ENCODE results near the gene DPPA3.

Gene DPPA3

DNA sequence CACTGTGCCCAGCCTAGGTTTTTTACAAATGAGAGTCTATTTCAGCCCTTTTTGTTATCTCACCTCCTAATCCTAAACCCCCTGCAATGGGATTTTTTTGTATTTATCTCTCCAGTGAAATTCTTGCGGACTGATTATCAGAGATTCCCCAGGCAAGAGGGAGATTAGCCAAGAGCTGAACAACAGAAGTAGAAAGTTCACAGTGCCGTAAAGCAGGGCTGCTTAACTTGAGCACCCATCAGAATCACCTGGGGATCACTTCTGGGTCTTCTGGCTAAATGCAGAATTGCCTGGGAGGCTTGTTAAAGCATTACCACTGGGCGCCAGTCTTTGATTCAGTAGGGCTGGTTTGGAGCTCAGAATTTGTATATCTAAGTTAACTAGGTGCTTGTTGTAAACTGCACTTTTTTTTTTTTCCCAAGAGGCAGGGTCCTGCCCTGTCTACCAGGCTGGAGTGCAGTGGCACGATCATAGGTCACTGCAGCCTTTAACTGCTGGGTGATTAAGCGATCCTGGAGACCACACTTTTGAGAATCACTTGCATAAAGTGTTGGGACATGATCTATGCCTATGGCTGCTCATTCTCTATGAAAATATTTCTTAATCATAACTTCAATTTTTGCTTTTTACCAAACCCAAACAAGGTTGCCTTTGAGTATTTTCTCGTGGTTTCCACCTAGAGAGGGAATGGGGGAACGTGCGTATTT is 1.1 kb upstream of the DPPA3 start:
- TF ChIP-seq CTCF (IDR thresholded peaks at IDR 0.05): no peak
- Histone ChIP-seq H3K9ac (no peak overlapping the region), H3K79me2 (no peaks in the 10 kb centered on the region), H3K4me3 (ENCODE audit: low read depth, low read length) (no peak overlapping the region), H2AFZ (no peak overlapping the region), H3K4me1 (no peaks in the 10 kb centered on the region), H3K27me3 (ENCODE audit: control insufficient read depth, insufficient read depth, low read length) (no peaks in the 10 kb centered on the region), H3K36me3 (ENCODE audit: control insufficient read depth, insufficient read depth, low read length) (no peaks in the 10 kb centered on the region), H3K27ac (no peak overlapping the region), H3K4me2 (ENCODE audit: low read length) (no peak overlapping the region), H3K9me3 (ENCODE audit: control insufficient read depth, low read length) (no peaks in the 10 kb centered on the region)

DNA sequence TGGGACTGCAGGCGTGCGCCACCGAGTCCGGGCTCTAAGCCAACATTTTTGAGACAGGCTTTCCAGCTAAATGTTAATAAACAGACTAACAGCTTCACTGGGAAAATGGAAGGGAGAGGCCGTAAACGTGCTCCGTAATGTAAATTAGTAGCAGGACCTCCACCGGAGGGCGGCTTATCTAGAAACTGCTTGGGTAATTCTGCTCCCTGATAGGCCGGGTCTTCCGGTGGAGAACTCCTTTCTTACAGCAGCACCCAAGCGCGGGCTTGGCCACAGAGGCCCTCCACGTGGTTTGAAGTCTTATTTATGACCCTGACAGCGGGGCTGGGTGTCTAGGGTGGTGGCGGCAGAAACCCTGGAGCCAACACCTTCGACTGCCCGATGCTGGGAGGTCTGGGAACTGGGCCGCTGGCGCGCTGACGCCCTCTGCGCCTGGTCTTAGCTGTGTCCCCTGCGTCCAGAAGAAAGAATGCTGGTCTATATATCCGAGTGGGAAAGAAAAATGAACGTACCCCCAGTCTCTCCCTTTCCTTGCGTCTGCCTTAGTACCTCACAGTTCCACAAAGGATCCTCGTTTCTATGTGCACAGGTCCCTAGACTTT is 1.7 kb downstream of the DPPA3 start:
- no peak overlapping the region for H3K4me2 ChIP-seq (ENCODE audit: low read length)
- H3K36me3 ChIP-seq (ENCODE audit: control insufficient read depth, insufficient read depth, low read length): no peaks in the 10 kb centered on the region
- no peak overlapping the region for H3K27ac ChIP-seq
- H3K4me1 ChIP-seq: no peaks in the 10 kb centered on the region
- TF ChIP-seq CTCF (IDR thresholded peaks at IDR 0.05): no peak
- H3K9me3 ChIP-seq (ENCODE audit: control insufficient read depth, low read length): no peaks in the 10 kb centered on the region
- no peak overlapping the region for H2AFZ ChIP-seq
- H3K27me3 ChIP-seq (ENCODE audit: control insufficient read depth, insufficient read depth, low read length): no peaks in the 10 kb centered on the region
- no peak overlapping the region for H3K9ac ChIP-seq
- no peaks in the 10 kb centered on the region for H3K79me2 ChIP-seq
- H3K4me3 ChIP-seq (ENCODE audit: low read depth, low read length): no peak overlapping the region

DNA sequence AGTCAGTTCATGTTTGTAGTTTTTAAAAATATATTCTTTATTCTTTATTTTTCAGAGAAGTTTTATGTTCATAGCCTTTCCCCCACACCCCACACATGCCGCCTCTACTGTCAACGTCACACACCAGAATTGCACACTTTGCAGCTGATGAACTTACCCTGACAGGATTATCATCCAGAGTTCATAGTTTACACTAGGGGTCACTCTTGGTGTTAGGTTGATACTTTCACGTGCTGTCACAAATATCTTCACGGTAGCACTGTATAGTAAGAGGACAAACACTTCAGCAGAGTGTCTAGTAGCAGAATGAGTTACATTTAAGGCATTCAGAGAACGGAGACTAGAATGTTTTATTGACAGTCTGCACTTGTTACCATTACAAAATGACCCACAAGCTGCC is 5.1 kb downstream of the DPPA3 start:
- Histone ChIP-seq H3K36me3 (ENCODE audit: control insufficient read depth, insufficient read depth, low read length) (no peaks in the 10 kb centered on the region), H3K27ac (no peak overlapping the region), H2AFZ (no peak overlapping the region), H3K27me3 (ENCODE audit: control insufficient read depth, insufficient read depth, low read length) (no peaks in the 10 kb centered on the region), H3K9ac (no peak overlapping the region), H3K79me2 (no peaks in the 10 kb centered on the region), H3K9me3 (ENCODE audit: control insufficient read depth, low read length) (no peaks in the 10 kb centered on the region), H3K4me1 (no peaks in the 10 kb centered on the region), H3K4me3 (ENCODE audit: low read depth, low read length) (no peak overlapping the region), H3K4me2 (ENCODE audit: low read length) (no peak overlapping the region)
- TF ChIP-seq CTCF (IDR thresholded peaks at IDR 0.05): no peak

DNA sequence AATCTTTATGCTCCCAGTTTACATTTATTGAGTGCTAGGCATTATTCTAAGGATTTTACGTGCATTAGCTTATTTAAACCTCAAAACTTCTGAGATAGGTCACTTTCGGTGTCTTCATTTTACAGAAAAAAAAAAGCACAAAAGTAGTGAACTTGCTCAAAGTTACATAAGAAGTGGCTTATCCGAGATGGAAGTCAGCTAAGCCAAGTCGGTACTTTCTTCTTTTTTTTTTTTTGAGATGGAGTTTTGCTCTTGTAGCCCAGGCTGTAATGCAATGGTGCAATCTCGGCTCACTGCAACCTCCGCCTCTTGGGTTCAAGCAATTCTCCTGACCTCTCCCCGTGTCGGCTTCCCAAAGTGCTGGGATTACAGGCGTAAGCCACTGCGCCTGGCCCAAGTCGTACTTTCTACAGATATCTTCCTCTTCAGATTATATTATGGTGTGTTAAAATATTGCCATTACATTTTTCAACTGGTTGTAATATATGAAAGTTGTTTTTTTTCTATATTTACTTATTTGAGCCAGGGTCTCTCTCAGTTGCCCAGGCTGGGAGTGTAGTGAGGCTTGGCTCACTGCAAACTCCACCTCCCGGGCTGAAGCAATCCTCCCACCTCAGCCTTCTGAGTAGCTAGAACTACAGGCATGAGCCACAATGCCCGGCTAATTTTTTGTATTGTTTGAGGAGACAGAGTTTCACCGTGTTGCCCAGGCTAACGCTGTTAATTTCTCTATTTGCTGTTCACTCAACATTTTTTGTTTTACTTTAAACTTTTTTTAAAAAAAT is 8.9 kb downstream of the DPPA3 start:
- no peaks in the 10 kb centered on the region for H3K79me2 ChIP-seq
- no peaks in the 10 kb centered on the region for H3K9me3 ChIP-seq (ENCODE audit: control insufficient read depth, low read length)
- no peaks in the 10 kb centered on the region for H3K4me1 ChIP-seq
- H3K4me2 ChIP-seq (ENCODE audit: low read length): no peak overlapping the region
- no peaks in the 10 kb centered on the region for H3K36me3 ChIP-seq (ENCODE audit: control insufficient read depth, insufficient read depth, low read length)
- TF ChIP-seq CTCF (IDR thresholded peaks at IDR 0.05): no peak
- H3K27ac ChIP-seq: no peak overlapping the region
- no peak overlapping the region for H3K9ac ChIP-seq
- no peak overlapping the region for H3K4me3 ChIP-seq (ENCODE audit: low read depth, low read length)
- no peaks in the 10 kb centered on the region for H3K27me3 ChIP-seq (ENCODE audit: control insufficient read depth, insufficient read depth, low read length)
- H2AFZ ChIP-seq: no peak overlapping the region
